ENCODE results near the gene ANAPC13.

DNA sequence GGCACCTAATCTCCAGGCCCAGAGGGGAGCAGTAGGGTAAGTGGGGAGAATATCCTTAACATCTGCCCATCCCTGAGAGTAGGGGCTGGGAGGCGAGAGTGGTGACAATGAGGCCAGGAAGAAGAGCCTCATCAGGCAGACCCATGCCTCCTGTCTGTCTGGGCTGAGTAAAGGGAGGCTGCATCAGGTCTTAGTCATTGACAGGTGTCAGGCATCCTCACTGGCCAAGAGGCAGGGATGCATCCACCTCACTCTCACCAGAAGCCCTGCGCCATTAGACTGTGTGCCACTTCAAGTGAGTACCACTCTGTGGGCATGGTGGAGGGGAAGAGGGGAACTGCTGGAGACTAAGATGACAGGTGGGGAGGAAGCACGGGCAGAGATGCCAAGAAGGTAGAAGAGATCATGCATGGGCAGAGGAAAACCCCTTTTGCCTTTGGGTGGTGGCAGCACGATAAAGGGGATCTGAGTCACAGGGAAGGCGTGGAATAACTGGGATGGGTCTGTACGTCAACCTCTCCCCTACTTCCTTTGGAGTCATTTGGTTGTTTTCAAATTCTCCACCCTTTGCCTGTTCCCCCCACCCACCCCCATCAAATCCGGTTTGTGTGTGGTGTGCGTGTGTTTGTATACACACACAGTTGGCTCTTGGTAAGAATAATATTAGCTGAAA, 14.1 kb downstream of the ANAPC13 start:
- no peak for TF ChIP-seq CTCF (IDR thresholded peaks at IDR 0.05; ENCODE audit: insufficient read depth, low read length, poor library complexity, severe bottlenecking)
- TF ChIP-seq EZH2phosphoT487 (conservative IDR thresholded peaks at IDR 0.05; ENCODE audit: low read length), result no peak
